ENCODE measurements around the gene CRYBG3.

CRYBG3 gene

GRCh38 chr3:97930018-97930417 lies 108.2 kb downstream of the CRYBG3 start:
- CTCF ChIA-PET, result interaction anchor here (0.9 kb wide), 1 partner anchor 91 kb away, joined by 4 read pairs; no protein-coding TSS in a partner anchor
- Histone ChIP-seq H3K36me3 (ENCODE audit: control insufficient read depth in 2 of 2, insufficient read depth in 1 of 2, low read length in 2 of 2) (peaks cover 0 to 8% of the 10 kb centered on the region in 2 experiments; a peak in 1 of 3 replicates), H3K4me1 (ENCODE audit: control insufficient read depth, insufficient read depth, low read length) (no peaks in the 10 kb centered on the region), H3K9me3 (ENCODE audit: control insufficient read depth, insufficient read depth, low read depth, low read length) (no peaks in the 10 kb centered on the region), H3K4me3 (ENCODE audit: low read depth, low read length) (no peak overlapping the region), H3K27ac (ENCODE audit: extremely low read depth, low read depth, low read length) (no peak overlapping the region)
- no peak for TF ChIP-seq ZNF830 (tag by site-specific recombination; IDR thresholded peaks at IDR 0.05; ENCODE audit: low read depth)
- TF ChIP-seq ZIC2 (tag by site-specific recombination; IDR thresholded peaks at IDR 0.05), result no peak
- no peak for TF ChIP-seq ZNF266 (tag by site-specific recombination; IDR thresholded peaks at IDR 0.05; ENCODE audit: low read depth)
- TF ChIP-seq BCL11A (tag by site-specific recombination; IDR thresholded peaks at IDR 0.05; ENCODE audit: low read depth), result no peak
- TF ChIP-seq, protein P1, sequence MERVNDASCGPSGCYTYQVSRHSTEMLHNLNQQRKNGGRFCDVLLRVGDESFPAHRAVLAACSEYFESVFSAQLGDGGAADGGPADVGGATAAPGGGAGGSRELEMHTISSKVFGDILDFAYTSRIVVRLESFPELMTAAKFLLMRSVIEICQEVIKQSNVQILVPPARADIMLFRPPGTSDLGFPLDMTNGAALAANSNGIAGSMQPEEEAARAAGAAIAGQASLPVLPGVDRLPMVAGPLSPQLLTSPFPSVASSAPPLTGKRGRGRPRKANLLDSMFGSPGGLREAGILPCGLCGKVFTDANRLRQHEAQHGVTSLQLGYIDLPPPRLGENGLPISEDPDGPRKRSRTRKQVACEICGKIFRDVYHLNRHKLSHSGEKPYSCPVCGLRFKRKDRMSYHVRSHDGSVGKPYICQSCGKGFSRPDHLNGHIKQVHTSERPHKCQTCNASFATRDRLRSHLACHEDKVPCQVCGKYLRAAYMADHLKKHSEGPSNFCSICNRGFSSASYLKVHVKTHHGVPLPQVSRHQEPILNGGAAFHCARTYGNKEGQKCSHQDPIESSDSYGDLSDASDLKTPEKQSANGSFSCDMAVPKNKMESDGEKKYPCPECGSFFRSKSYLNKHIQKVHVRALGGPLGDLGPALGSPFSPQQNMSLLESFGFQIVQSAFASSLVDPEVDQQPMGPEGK (tag by site-specific recombination; IDR thresholded peaks at IDR 0.05), result no peak
- TF ChIP-seq, protein P2, sequence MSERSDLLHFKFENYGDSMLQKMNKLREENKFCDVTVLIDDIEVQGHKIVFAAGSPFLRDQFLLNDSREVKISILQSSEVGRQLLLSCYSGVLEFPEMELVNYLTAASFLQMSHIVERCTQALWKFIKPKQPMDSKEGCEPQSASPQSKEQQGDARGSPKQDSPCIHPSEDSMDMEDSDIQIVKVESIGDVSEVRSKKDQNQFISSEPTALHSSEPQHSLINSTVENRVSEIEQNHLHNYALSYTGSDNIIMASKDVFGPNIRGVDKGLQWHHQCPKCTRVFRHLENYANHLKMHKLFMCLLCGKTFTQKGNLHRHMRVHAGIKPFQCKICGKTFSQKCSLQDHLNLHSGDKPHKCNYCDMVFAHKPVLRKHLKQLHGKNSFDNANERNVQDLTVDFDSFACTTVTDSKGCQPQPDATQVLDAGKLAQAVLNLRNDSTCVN (tag by site-specific recombination; optimal IDR thresholded peaks at IDR 0.05), result no peak
- TF ChIP-seq ZNF701 (tag by site-specific recombination; IDR thresholded peaks at IDR 0.05), result no peak
- TF ChIP-seq SCRT1 (tag by site-specific recombination; IDR thresholded peaks at IDR 0.05; ENCODE audit: borderline replicate concordance), result no peak
- TF ChIP-seq, protein P3, sequence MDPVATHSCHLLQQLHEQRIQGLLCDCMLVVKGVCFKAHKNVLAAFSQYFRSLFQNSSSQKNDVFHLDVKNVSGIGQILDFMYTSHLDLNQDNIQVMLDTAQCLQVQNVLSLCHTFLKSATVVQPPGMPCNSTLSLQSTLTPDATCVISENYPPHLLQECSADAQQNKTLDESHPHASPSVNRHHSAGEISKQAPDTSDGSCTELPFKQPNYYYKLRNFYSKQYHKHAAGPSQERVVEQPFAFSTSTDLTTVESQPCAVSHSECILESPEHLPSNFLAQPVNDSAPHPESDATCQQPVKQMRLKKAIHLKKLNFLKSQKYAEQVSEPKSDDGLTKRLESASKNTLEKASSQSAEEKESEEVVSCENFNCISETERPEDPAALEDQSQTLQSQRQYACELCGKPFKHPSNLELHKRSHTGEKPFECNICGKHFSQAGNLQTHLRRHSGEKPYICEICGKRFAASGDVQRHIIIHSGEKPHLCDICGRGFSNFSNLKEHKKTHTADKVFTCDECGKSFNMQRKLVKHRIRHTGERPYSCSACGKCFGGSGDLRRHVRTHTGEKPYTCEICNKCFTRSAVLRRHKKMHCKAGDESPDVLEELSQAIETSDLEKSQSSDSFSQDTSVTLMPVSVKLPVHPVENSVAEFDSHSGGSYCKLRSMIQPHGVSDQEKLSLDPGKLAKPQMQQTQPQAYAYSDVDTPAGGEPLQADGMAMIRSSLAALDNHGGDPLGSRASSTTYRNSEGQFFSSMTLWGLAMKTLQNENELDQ (tag by site-specific recombination; IDR thresholded peaks at IDR 0.05; ENCODE audit: low read depth), result no peak
- no peak for TF ChIP-seq YY1 (tag by site-specific recombination; IDR thresholded peaks at IDR 0.05)
- POLR2A ChIA-PET, result no interaction called here

DNA sequence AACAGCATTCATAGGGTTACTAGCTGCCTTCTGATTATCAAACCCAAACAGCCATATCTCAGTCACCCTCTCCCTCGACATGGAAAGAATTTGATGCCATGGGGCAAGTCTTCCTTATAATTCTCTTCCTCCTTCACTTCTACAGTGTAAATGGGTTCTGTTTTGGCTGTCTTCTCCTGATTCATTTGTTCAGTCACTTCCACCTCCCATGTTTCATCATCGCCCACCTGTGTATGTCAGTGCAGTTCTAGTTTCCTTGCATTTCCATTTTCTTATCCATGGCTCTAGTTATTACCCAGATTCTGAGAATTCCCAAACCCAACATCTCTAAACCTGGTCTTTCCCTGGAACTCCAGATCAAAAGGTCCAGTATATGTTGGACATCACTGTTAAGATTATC lies 109.4 kb downstream of the CRYBG3 start:
- Histone ChIP-seq H3K36me3 (ENCODE audit: control insufficient read depth in 2 of 2, insufficient read depth in 1 of 2, low read length in 2 of 2) (peaks cover 0 to 17% of the 10 kb centered on the region in 2 experiments; a peak in 1 of 3 replicates), H3K27ac (ENCODE audit: extremely low read depth, low read depth, low read length) (no peak overlapping the region), H3K9me3 (ENCODE audit: control insufficient read depth, insufficient read depth, low read depth, low read length) (no peaks in the 10 kb centered on the region), H3K4me1 (ENCODE audit: control insufficient read depth, insufficient read depth, low read length) (no peaks in the 10 kb centered on the region), H3K4me3 (ENCODE audit: low read depth, low read length) (no peak overlapping the region)
- ChIA-PET POLR2A (no interaction called here), CTCF (no interaction called here)
- no peak for TF ChIP-seq MEIS1 (CRISPR knock-in tag; IDR thresholded peaks at IDR 0.05; ENCODE audit: borderline replicate concordance)
- TF ChIP-seq, protein P4, sequence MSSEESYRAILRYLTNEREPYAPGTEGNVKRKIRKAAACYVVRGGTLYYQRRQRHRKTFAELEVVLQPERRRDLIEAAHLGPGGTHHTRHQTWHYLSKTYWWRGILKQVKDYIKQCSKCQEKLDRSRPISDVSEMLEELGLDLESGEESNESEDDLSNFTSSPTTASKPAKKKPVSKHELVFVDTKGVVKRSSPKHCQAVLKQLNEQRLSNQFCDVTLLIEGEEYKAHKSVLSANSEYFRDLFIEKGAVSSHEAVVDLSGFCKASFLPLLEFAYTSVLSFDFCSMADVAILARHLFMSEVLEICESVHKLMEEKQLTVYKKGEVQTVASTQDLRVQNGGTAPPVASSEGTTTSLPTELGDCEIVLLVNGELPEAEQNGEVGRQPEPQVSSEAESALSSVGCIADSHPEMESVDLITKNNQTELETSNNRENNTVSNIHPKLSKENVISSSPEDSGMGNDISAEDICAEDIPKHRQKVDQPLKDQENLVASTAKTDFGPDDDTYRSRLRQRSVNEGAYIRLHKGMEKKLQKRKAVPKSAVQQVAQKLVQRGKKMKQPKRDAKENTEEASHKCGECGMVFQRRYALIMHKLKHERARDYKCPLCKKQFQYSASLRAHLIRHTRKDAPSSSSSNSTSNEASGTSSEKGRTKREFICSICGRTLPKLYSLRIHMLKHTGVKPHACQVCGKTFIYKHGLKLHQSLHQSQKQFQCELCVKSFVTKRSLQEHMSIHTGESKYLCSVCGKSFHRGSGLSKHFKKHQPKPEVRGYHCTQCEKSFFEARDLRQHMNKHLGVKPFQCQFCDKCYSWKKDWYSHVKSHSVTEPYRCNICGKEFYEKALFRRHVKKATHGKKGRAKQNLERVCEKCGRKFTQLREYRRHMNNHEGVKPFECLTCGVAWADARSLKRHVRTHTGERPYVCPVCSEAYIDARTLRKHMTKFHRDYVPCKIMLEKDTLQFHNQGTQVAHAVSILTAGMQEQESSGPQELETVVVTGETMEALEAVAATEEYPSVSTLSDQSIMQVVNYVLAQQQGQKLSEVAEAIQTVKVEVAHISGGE (tag by site-specific recombination; conservative IDR thresholded peaks at IDR 0.05; ENCODE audit: low read depth), result no peak
- no peak for TF ChIP-seq ZNF274 (IDR thresholded peaks at IDR 0.05; ENCODE audit: low read length)
- TF ChIP-seq ZNF274 (tag by site-specific recombination; IDR thresholded peaks at IDR 0.05; ENCODE audit: borderline replicate concordance), result no peak
- TF ChIP-seq ZNF600 (tag by site-specific recombination; IDR thresholded peaks at IDR 0.05), result no peak
- TF ChIP-seq ZNF701 (tag by site-specific recombination; IDR thresholded peaks at IDR 0.05), result no peak
